HG03565 (cell line): ENCODE data around the gene SRPRA.
A peak's percentile ranks its signal among the peaks of the same experiment; 100 is the strongest.
"Not testable (repeated sequence)": the region's sequence is repeated elsewhere in the genome, so short reads cannot be mapped to it uniquely, and the experiment has no call there.

ENCODE experiments used
- ATAC-seq: cut with Tn5 transposase; IDR thresholded peaks from one replicate; pipeline ENCODE4 v1.9.1; 2021; ENCODE audit warnings: mild to moderate bottlenecking, moderate library complexity; ENCODE audit not compliant: unreplicated experiment

The SRPRA gene

GRCh38 chr11:126282736-126283591 is 14.3 kb upstream of the SRPRA start, which contains the start of gene TIRAP:
TIRAP (plus strand) TSS chr11:126283093; CDS start chr11:126290895, 7,802 bp downstream.
- peak; percentile 45 for ATAC-seq

GRCh38 chr11:126282361-126282735 is 13.7 kb upstream of the SRPRA start:
- ATAC-seq: no peak

- no peak for ATAC-seq
Observed at GRCh38 chr11:126281666-126282175, 13.0 kb upstream of the SRPRA start.

- ATAC-seq: no peak
Observed at GRCh38 chr11:126281245-126281644, 12.6 kb upstream of the SRPRA start.

- no peak for ATAC-seq
Observed at GRCh38 chr11:126280595-126280994, 11.9 kb upstream of the SRPRA start.

GRCh38 chr11:126279191-126279590 is 10.5 kb upstream of the SRPRA start:
- ATAC-seq: no peak

- ATAC-seq: no peak
Observed at GRCh38 chr11:126277780-126278179, 9.1 kb upstream of the SRPRA start.

- ATAC-seq: no peak
Observed at GRCh38 chr11:126277322-126277721, 8.6 kb upstream of the SRPRA start.

GRCh38 chr11:126268361-126268707 is 361 bp downstream of the SRPRA start:
- no peak for ATAC-seq

- ATAC-seq: no peak
Observed at GRCh38 chr11:126267650-126268049, 1.0 kb downstream of the SRPRA start.

- no peak for ATAC-seq
Observed at GRCh38 chr11:126265811-126266210, 2.9 kb downstream of the SRPRA start.

GRCh38 chr11:126263489-126263888 is 5.2 kb downstream of the SRPRA start:
- ATAC-seq: no peak

- no peak for ATAC-seq
Observed at GRCh38 chr11:126262216-126262615, 6.5 kb downstream of the SRPRA start.

GRCh38 chr11:126257764-126258163 is 10.9 kb downstream of the SRPRA start:
- ATAC-seq: no peak

- ATAC-seq: no peak
Observed at GRCh38 chr11:126257144-126257543, 11.6 kb downstream of the SRPRA start.

- ATAC-seq: no peak
Observed at GRCh38 chr11:126256216-126256615, 12.5 kb downstream of the SRPRA start.

- not testable (repeated sequence) for ATAC-seq
Observed at GRCh38 chr11:126255507-126255906, 13.2 kb downstream of the SRPRA start.

- ATAC-seq: no peak
Observed at GRCh38 chr11:126254819-126255218, 13.9 kb downstream of the SRPRA start.

- ATAC-seq: no peak
Observed at GRCh38 chr11:126253265-126253664, 15.4 kb downstream of the SRPRA start.

GRCh38 chr11:126246636-126247035 is 22.1 kb downstream of the SRPRA start:
- ATAC-seq: no peak

- ATAC-seq: no peak
Observed at GRCh38 chr11:126233391-126233790, 35.3 kb downstream of the SRPRA start.

GRCh38 chr11:126232683-126233082 is 36.0 kb downstream of the SRPRA start:
- ATAC-seq: no peak
